OCI-LY7 (cell line): Measurements from ENCODE around the gene MYLIP. TPM values are rescaled to one million over a fixed set of nuclear protein-coding genes. Genes with fewer than 3 reads are reported as not detected.

Source experiments
- BruUV-seq: library from RNA; stranded (reverse); fragments of 400-500 nt; replicated peaks from 2 replicates; lab custom pipeline; 2021; lab: Mats Ljungman, UMichigan
- CTCF ChIA-PET: fragments of 300-600 bp; sonication (Branson Sonifier 250); formaldehyde crosslinking; loops from one replicate; lab custom pipeline; 2022; ENCODE audit warnings: antibody characterized with exemption; ENCODE audit not compliant: unreplicated experiment; lab: Charles Lee
- POLR2A ChIA-PET: fragments of 300-600 bp; sonication (Branson Sonifier 250); formaldehyde crosslinking; loops from one replicate; lab custom pipeline; 2022; ENCODE audit warnings: antibody characterized with exemption; lab: Charles Lee
- DNase-seq: peaks from one replicate; pipeline ENCODE4 v3.0.0-alpha.2; 2015; ENCODE audit warnings: low spot score
- H2AFZ ChIP-seq: fragments of 200-600 bp; sonication (generic), shearing (Covaris generic); 2 replicates; pipeline ENCODE4 v1.6.1; 2014; ENCODE audit warnings: mild to moderate bottlenecking, antibody characterized with exemption, low read length, moderate library complexity
- H3K27ac ChIP-seq: fragments of 200-600 bp; sonication (generic); 2 replicates; pipeline ENCODE4 v1.5.1; 2014; ENCODE audit warnings: mixed run types, low read depth, mild to moderate bottlenecking, moderate library complexity, low read length, inconsistent platforms; ENCODE audit not compliant: poor library complexity, severe bottlenecking
- H3K36me3 ChIP-seq: fragments of 200-600 bp; sonication (generic); 2 replicates; pipeline ENCODE4 v1.6.1; 2014; ENCODE audit warnings: mild to moderate bottlenecking, antibody characterized with exemption, low read length, moderate library complexity, mixed read lengths; ENCODE audit not compliant: insufficient read depth
- H3K4me1 ChIP-seq: fragments of 200-600 bp; sonication (generic); 2 replicates; pipeline ENCODE4 v1.5.1; 2014; ENCODE audit warnings: mild to moderate bottlenecking, low read length; ENCODE audit not compliant: insufficient read depth, poor library complexity, severe bottlenecking
- H3K4me2 ChIP-seq: fragments of 200-600 bp; sonication (generic); 2 replicates; pipeline ENCODE4 v1.6.1; 2014; ENCODE audit warnings: mild to moderate bottlenecking, low read length
- H3K4me3 ChIP-seq: fragments of 200-600 bp; sonication (generic); 2 replicates; pipeline ENCODE4 v1.5.1; 2014; ENCODE audit warnings: mild to moderate bottlenecking, low read depth, low read length; ENCODE audit not compliant: poor library complexity, severe bottlenecking
- H3K79me2 ChIP-seq: fragments of 200-600 bp; sonication (generic); 2 replicates; pipeline ENCODE4 v1.6.1; 2016; ENCODE audit warnings: low read depth, mild to moderate bottlenecking, low read length, moderate library complexity, mixed read lengths; ENCODE audit not compliant: insufficient read depth
- H3K9me2 ChIP-seq: fragments of 200-600 bp; sonication (generic); 2 replicates; pipeline ENCODE4 v1.6.1; 2016; ENCODE audit warnings: mild to moderate bottlenecking, low read length, mixed read lengths; ENCODE audit not compliant: insufficient read depth
- H3K9me3 ChIP-seq: fragments of 200-600 bp; sonication (generic); 2 replicates; pipeline ENCODE4 v1.6.1; 2014; ENCODE audit warnings: mild to moderate bottlenecking, mixed run types, low read length, mixed read lengths
- H4K20me1 ChIP-seq: fragments of 200-600 bp; sonication (generic); 2 replicates; pipeline ENCODE4 v1.6.1; 2014; ENCODE audit warnings: mild to moderate bottlenecking, antibody characterized with exemption, low read length, moderate library complexity, mixed read lengths; ENCODE audit not compliant: insufficient read depth
- CTCF ChIP-seq: fragments of 200-600 bp; sonication (generic); conservative IDR thresholded peaks from 2 replicates; pipeline ENCODE4 v1.5.1; 2014; ENCODE audit warnings: mild to moderate bottlenecking, antibody characterized with exemption, low read length, moderate library complexity, mixed read lengths
- EZH2phosphoT487 ChIP-seq: fragments of 200-600 bp; sonication (generic); IDR thresholded peaks from 2 replicates; pipeline ENCODE4 v1.6.1; 2018; ENCODE audit warnings: low read depth, borderline replicate concordance, mild to moderate bottlenecking, mixed run types, antibody characterized with exemption, low read length, moderate library complexity, mixed read lengths
- intact Hi-C: fragments of 100-400 bp; cut with micrococcal nuclease; formaldehyde crosslinking; loops from one replicate; pipeline ENCODE4 v1.10.0; 2022; ENCODE audit not compliant: unreplicated experiment
- total RNA-seq, 2 experiments: library from RNA; depleted of rRNA in 1 of 2; stranded (reverse); fragments of >200 nt in 1 of 2; shearing (Covaris generic) in 1 of 2; gene quantifications; 2 replicates each; pipeline ENCODE4 v1.2.3, GENCODE V29; 2014 to 2022

Gene MYLIP
- total RNA-seq, 2 experiments from 2014 or later: 8.5 to 15.3 TPM

- Histone ChIP-seq H3K4me3 (no peak overlapping the region), H3K9me2 (no peaks in the 10 kb centered on the region), H3K79me2 (no peaks in the 10 kb centered on the region), H2AFZ (peak overlapping the region; percentile 85), H3K4me2 (peak overlapping the region; percentile 39; the same call in 1 of the 2 replicates), H3K9me3 (no peaks in the 10 kb centered on the region), H3K27ac (no peak overlapping the region), H3K36me3 (no peaks in the 10 kb centered on the region), H4K20me1 (no peaks in the 10 kb centered on the region), H3K4me1 (peaks cover 7% of the 10 kb centered on the region)
- ChIA-PET CTCF (interaction anchor here (0.6 to 1.7 kb wide), 3 partner anchors 23 to 492 kb away, joined by 4 to 6 read pairs (median 6); no protein-coding TSS in a partner anchor), POLR2A (interaction anchor here (0.6 to 1.0 kb wide), 4 partner anchors 32 to 169 kb away, joined by 3 to 4 read pairs (median 3); no protein-coding TSS in a partner anchor)
- peak; percentile 61 for DNase-seq
- intact Hi-C loops: loop anchor here (1.0 kb wide), 2 partner anchors 23 to 492 kb away; no protein-coding TSS in a partner anchor
- no TSS peak for BruUV-seq
- peak; percentile 86 for TF ChIP-seq CTCF
- TF ChIP-seq EZH2phosphoT487: no peak
Measured at GRCh38 chr6:16183187-16183664, 54.3 kb downstream of the MYLIP start.

- DNase-seq: peak; percentile 47
- Histone ChIP-seq H3K4me3 (no peak overlapping the region), H3K9me3 (no peaks in the 10 kb centered on the region), H3K4me2 (no peak overlapping the region), H2AFZ (peak overlapping the region; percentile 85; the same call in 1 of the 2 replicates), H3K4me1 (peaks cover 7% of the 10 kb centered on the region), H3K79me2 (no peaks in the 10 kb centered on the region), H3K27ac (no peak overlapping the region), H3K36me3 (no peaks in the 10 kb centered on the region), H3K9me2 (no peaks in the 10 kb centered on the region), H4K20me1 (no peaks in the 10 kb centered on the region)
- CTCF ChIA-PET: interaction anchor here (0.6 to 1.7 kb wide), 2 partner anchors 22 to 55 kb away, joined by 3 to 6 read pairs; partner anchors contain the start of gene MYLIP
- no TSS peak for BruUV-seq
- intact Hi-C loops: no loop called here
- POLR2A ChIA-PET: interaction anchor here (0.6 kb wide), 1 partner anchor 565 kb away, joined by 3 read pairs; no protein-coding TSS in a partner anchor
- peak; percentile 68 for TF ChIP-seq CTCF
- no peak for TF ChIP-seq EZH2phosphoT487
Measured at GRCh38 chr6:16184129-16184528, 55.2 kb downstream of the MYLIP start.

GRCh38 chr6:16184551-16184950, 55.7 kb downstream of the MYLIP start:
- Histone ChIP-seq H3K4me1 (peaks cover 7% of the 10 kb centered on the region), H3K9me3 (no peaks in the 10 kb centered on the region), H3K4me2 (no peak overlapping the region), H3K36me3 (no peaks in the 10 kb centered on the region), H3K27ac (no peak overlapping the region), H2AFZ (no peak overlapping the region; the same call in 1 of the 2 replicates), H3K9me2 (no peaks in the 10 kb centered on the region), H4K20me1 (no peaks in the 10 kb centered on the region), H3K4me3 (no peak overlapping the region), H3K79me2 (no peaks in the 10 kb centered on the region)
- ChIA-PET POLR2A (no interaction called here), CTCF (no interaction called here)
- intact Hi-C loops: no loop called here
- DNase-seq: no peak
- BruUV-seq: no TSS peak
- TF ChIP-seq CTCF (no peak), EZH2phosphoT487 (no peak)
